ENCODE data around the gene CEP57.

Gene CEP57

DNA sequence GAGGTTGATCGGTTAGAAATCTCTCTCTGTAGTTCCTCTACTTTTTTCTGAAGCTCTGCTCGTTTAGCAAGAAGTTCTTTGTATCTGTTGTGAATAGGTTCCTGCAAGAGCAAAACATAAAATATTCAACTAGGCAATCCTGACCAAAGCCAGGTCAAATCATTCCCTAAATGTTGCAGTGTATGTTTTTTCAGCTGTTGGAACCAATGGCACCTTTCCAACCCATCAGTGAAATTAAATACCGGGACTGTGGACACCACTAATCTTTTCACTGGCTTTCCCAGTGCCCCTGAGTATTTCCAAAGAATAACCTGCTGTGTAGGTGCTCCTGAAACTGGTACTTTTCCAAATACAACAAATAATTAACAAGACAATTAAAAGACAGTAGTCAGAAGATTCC, 45.1 kb downstream of the CEP57 start:
- Histone ChIP-seq H3K27ac (ENCODE audit: low read length) (no peak overlapping the region), H3K9ac (ENCODE audit: low read depth, low read length) (no peak overlapping the region), H3K36me3 (ENCODE audit: insufficient read depth, low read length) (peaks cover 95% of the 10 kb centered on the region), H2AFZ (ENCODE audit: low read depth, low read length) (no peak overlapping the region), H3K4me1 (ENCODE audit: insufficient read depth, low read length) (no peaks in the 10 kb centered on the region), H3K9me3 (ENCODE audit: insufficient read depth, low read length, severe bottlenecking) (no peaks in the 10 kb centered on the region), H3K4me2 (ENCODE audit: insufficient read depth, low read length) (no peak overlapping the region), H4K20me1 (ENCODE audit: insufficient read depth, low read length) (no peaks in the 10 kb centered on the region; the same call in 1 of the 2 replicates), H3K27me3 (ENCODE audit: insufficient read depth, low read length, poor library complexity) (no peaks in the 10 kb centered on the region), H3K4me3 (ENCODE audit: low read depth in 1 of 2, low read length in 2 of 2) (no peak overlapping the region), H3K79me2 (ENCODE audit: insufficient read depth, low read length) (no peaks in the 10 kb centered on the region)
- no peak for DNase-seq
- TF ChIP-seq, protein P1, sequence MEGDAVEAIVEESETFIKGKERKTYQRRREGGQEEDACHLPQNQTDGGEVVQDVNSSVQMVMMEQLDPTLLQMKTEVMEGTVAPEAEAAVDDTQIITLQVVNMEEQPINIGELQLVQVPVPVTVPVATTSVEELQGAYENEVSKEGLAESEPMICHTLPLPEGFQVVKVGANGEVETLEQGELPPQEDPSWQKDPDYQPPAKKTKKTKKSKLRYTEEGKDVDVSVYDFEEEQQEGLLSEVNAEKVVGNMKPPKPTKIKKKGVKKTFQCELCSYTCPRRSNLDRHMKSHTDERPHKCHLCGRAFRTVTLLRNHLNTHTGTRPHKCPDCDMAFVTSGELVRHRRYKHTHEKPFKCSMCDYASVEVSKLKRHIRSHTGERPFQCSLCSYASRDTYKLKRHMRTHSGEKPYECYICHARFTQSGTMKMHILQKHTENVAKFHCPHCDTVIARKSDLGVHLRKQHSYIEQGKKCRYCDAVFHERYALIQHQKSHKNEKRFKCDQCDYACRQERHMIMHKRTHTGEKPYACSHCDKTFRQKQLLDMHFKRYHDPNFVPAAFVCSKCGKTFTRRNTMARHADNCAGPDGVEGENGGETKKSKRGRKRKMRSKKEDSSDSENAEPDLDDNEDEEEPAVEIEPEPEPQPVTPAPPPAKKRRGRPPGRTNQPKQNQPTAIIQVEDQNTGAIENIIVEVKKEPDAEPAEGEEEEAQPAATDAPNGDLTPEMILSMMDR (IDR thresholded peaks at IDR 0.05; ENCODE audit: borderline replicate concordance, extremely low read depth, low read length, poor library complexity, severe bottlenecking), result no peak
- no peak for TF ChIP-seq EZH2 (IDR thresholded peaks at IDR 0.05; ENCODE audit: borderline replicate concordance, low read depth, low read length, severe bottlenecking)
- ATAC-seq (ENCODE audit: insufficient read depth, low read depth), result no peak

GRCh38 chr11:95835768-95836488, 45.6 kb downstream of the CEP57 start:
- Histone ChIP-seq H3K4me3 (ENCODE audit: low read depth in 1 of 2, low read length in 2 of 2) (no peak overlapping the region), H3K79me2 (ENCODE audit: insufficient read depth, low read length) (no peaks in the 10 kb centered on the region), H3K4me1 (ENCODE audit: insufficient read depth, low read length) (no peaks in the 10 kb centered on the region), H3K9me3 (ENCODE audit: insufficient read depth, low read length, severe bottlenecking) (no peaks in the 10 kb centered on the region), H3K4me2 (ENCODE audit: insufficient read depth, low read length) (no peak overlapping the region), H4K20me1 (ENCODE audit: insufficient read depth, low read length) (no peaks in the 10 kb centered on the region; the same call in 1 of the 2 replicates), H3K36me3 (ENCODE audit: insufficient read depth, low read length) (peaks cover 92% of the 10 kb centered on the region), H3K27me3 (ENCODE audit: insufficient read depth, low read length, poor library complexity) (no peaks in the 10 kb centered on the region), H3K27ac (ENCODE audit: low read length) (no peak overlapping the region), H2AFZ (ENCODE audit: low read depth, low read length) (no peak overlapping the region), H3K9ac (ENCODE audit: low read depth, low read length) (no peak overlapping the region)
- TF ChIP-seq EZH2 (IDR thresholded peaks at IDR 0.05; ENCODE audit: borderline replicate concordance, low read depth, low read length, severe bottlenecking), result no peak
- TF ChIP-seq, protein P1 (IDR thresholded peaks at IDR 0.05; ENCODE audit: borderline replicate concordance, extremely low read depth, low read length, poor library complexity, severe bottlenecking), result peak; percentile 92
- ATAC-seq (ENCODE audit: insufficient read depth, low read depth), result peak; percentile 93
- DNase-seq, result peak; percentile 66

DNA sequence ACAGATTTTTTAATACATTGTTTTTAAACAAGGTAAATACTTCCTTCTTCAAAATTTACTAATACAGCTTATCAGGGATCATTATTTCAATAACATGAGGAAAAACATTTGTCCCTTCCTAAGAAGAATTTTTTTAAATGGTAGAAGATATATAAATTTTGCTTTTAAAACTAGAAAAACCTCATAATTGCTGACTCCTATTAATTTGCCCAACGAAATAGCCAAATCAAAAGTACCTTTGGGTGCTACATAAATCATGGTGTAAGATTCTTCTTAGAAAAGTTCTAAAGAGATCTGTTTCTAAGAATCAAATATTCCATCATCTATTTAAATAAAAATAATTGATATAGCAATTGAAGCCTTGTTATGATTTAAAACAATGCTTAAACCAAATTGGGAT, 54.9 kb downstream of the CEP57 start:
- H2AFZ ChIP-seq (ENCODE audit: low read depth, low read length), result no peak overlapping the region
- no peaks in the 10 kb centered on the region; the same call in 1 of the 2 replicates for H4K20me1 ChIP-seq (ENCODE audit: insufficient read depth, low read length)
- H3K4me1 ChIP-seq (ENCODE audit: insufficient read depth, low read length), result no peaks in the 10 kb centered on the region
- H3K9ac ChIP-seq (ENCODE audit: low read depth, low read length), result no peak overlapping the region
- TF ChIP-seq EZH2 (IDR thresholded peaks at IDR 0.05; ENCODE audit: borderline replicate concordance, low read depth, low read length, severe bottlenecking), result no peak
- TF ChIP-seq, protein P1 (IDR thresholded peaks at IDR 0.05; ENCODE audit: borderline replicate concordance, extremely low read depth, low read length, poor library complexity, severe bottlenecking), result no peak
- H3K4me2 ChIP-seq (ENCODE audit: insufficient read depth, low read length), result no peak overlapping the region
- peaks cover 74% of the 10 kb centered on the region for H3K36me3 ChIP-seq (ENCODE audit: insufficient read depth, low read length)
- H3K27me3 ChIP-seq (ENCODE audit: insufficient read depth, low read length, poor library complexity), result no peaks in the 10 kb centered on the region
- ATAC-seq (ENCODE audit: insufficient read depth, low read depth), result no peak
- H3K79me2 ChIP-seq (ENCODE audit: insufficient read depth, low read length), result no peaks in the 10 kb centered on the region
- no peak overlapping the region for H3K27ac ChIP-seq (ENCODE audit: low read length)
- no peak for DNase-seq
- no peak overlapping the region for H3K4me3 ChIP-seq (ENCODE audit: low read depth in 1 of 2, low read length in 2 of 2)
- no peaks in the 10 kb centered on the region for H3K9me3 ChIP-seq (ENCODE audit: insufficient read depth, low read length, severe bottlenecking)
